ENCODE results near the gene SLC39A9.
"Not testable (repeated sequence)": the region's sequence is repeated elsewhere in the genome, so short reads cannot be mapped to it uniquely, and the experiment has no call there.

SLC39A9 gene

GRCh38 chr14:69480136-69480535 lies 81.6 kb downstream of the SLC39A9 start:
- no peak for DNase-seq

- DNase-seq, result no peak
Observed at GRCh38 chr14:69481815-69482568, 83.5 kb downstream of the SLC39A9 start.

GRCh38 chr14:69483765-69484443 lies 85.4 kb downstream of the SLC39A9 start:
- DNase-seq, result no peak

GRCh38 chr14:69484444-69485314 lies 86.2 kb downstream of the SLC39A9 start, which contains the start of gene PLEKHD1:
Gene PLEKHD1 (plus strand): TSS chr14:69484728. CDS start chr14:69484966, 238 bp downstream.
- no peak for DNase-seq

GRCh38 chr14:69485315-69485660 lies 86.8 kb downstream of the SLC39A9 start:
- DNase-seq, result no peak

- no peak for DNase-seq
Observed at GRCh38 chr14:69485701-69486100, 87.2 kb downstream of the SLC39A9 start.

GRCh38 chr14:69487226-69487625 lies 88.7 kb downstream of the SLC39A9 start:
- no peak for DNase-seq

- DNase-seq, result no peak
Observed at GRCh38 chr14:69487771-69488170, 89.3 kb downstream of the SLC39A9 start.

GRCh38 chr14:69489495-69489894 lies 91.0 kb downstream of the SLC39A9 start:
- DNase-seq, result no peak

- DNase-seq, result no peak
Observed at GRCh38 chr14:69490219-69490918, 91.9 kb downstream of the SLC39A9 start.

- no peak for DNase-seq
Observed at GRCh38 chr14:69491193-69491592, 92.7 kb downstream of the SLC39A9 start.

- no peak for DNase-seq
Observed at GRCh38 chr14:69493038-69493437, 94.5 kb downstream of the SLC39A9 start.

GRCh38 chr14:69493791-69494190 lies 95.3 kb downstream of the SLC39A9 start:
- no peak for DNase-seq

- DNase-seq, result no peak
Observed at GRCh38 chr14:69495341-69495921, 96.9 kb downstream of the SLC39A9 start.

GRCh38 chr14:69497866-69498265 lies 99.4 kb downstream of the SLC39A9 start:
- not testable (repeated sequence) for DNase-seq

GRCh38 chr14:69498286-69498685 lies 99.8 kb downstream of the SLC39A9 start:
- not testable (repeated sequence) for DNase-seq

GRCh38 chr14:69499436-69499835 lies 100.9 kb downstream of the SLC39A9 start:
- no peak for DNase-seq

- DNase-seq, result no peak
Observed at GRCh38 chr14:69500096-69500495, 101.6 kb downstream of the SLC39A9 start.

GRCh38 chr14:69500736-69501135 lies 102.2 kb downstream of the SLC39A9 start:
- DNase-seq, result no peak

- DNase-seq, result no peak
Observed at GRCh38 chr14:69501423-69501838, 102.9 kb downstream of the SLC39A9 start.

- DNase-seq, result no peak
Observed at GRCh38 chr14:69504775-69505174, 106.3 kb downstream of the SLC39A9 start.
